ENCODE results near the gene NOL6. TPM values are rescaled to one million over a fixed set of nuclear protein-coding genes. Genes with fewer than 3 reads are reported as not detected.

The NOL6 gene
- 18.0 and 27.1 TPM in 2 replicates for total RNA-seq (ENCODE audit: low replicate concordance)

GRCh38 chr9:33473643-33474352 is at the start of gene NOL6:
TSS of gene NOL6 (minus strand) at chr9:33473924. CDS start at chr9:33473842, 82 bp downstream.

GRCh38 chr9:33446946-33447798 is 26.6 kb downstream of the NOL6 start, which contains the start of gene AQP3:
TSS of gene AQP3 (minus strand) at chr9:33447593. CDS start at chr9:33447530, 63 bp downstream.

Other genes starting within 250 kb of the NOL6 start
- gene SPINK4, start 233.8 kb downstream of the NOL6 start, total RNA-seq (ENCODE audit: low replicate concordance), result not detected in 2 replicates
- 18.7 and 23.8 TPM in 2 replicates for gene BAG1, start 209.2 kb downstream of the NOL6 start, total RNA-seq (ENCODE audit: low replicate concordance)
- gene CHMP5, start 208.9 kb downstream of the NOL6 start, total RNA-seq (ENCODE audit: low replicate concordance), result 115 and 135 TPM in 2 replicates
- gene NFX1, start 183.4 kb downstream of the NOL6 start, total RNA-seq (ENCODE audit: low replicate concordance), result 17.4 and 25.4 TPM in 2 replicates
- gene AQP7, start 71.4 kb downstream of the NOL6 start, total RNA-seq (ENCODE audit: low replicate concordance), result 1.6 TPM in 1 of 2 replicates, not detected in the other
- 1.3 and 1.5 TPM in 2 replicates for gene AQP3, start 26.3 kb downstream of the NOL6 start, total RNA-seq (ENCODE audit: low replicate concordance)
- gene ANKRD18B, start 50.3 kb upstream of the NOL6 start, total RNA-seq (ENCODE audit: low replicate concordance), result 0.83 TPM in 1 of 2 replicates, not detected in the other

All from smooth muscle cell of the coronary artery (primary cell).